RWPE1 (cell line): ENCODE data around the gene PROS1.
"Not testable (repeated sequence)": the region's sequence is repeated elsewhere in the genome, so short reads cannot be mapped to it uniquely, and the experiment has no call there.

Source experiments
- CTCF ChIA-PET: fragments of 350-600 bp; sonication (Branson Sonifier 250); formaldehyde crosslinking; extraction: SDS; loops from one replicate; lab custom pipeline; 2021; lab: Yijun Ruan, JAX
- POLR2A ChIA-PET: fragments of 400-600 bp; formaldehyde crosslinking; extraction: SDS; loops from one replicate; lab custom pipeline; 2020; ENCODE audit warnings: antibody characterized with exemption; ENCODE audit not compliant: low non-redundant PET; lab: Yijun Ruan, JAX
- DNase-seq: peaks from one replicate; pipeline ENCODE4 v3.0.0; 2012; ENCODE audit warnings: low spot score
- H3K27ac ChIP-seq: fragments of 450-650 bp; 2 replicates; pipeline ENCODE4 v1.5.1; 2017
- TF ChIP-seq, protein P1 (sequence below): fragments of 450-650 bp; conservative IDR thresholded peaks from 2 replicates; pipeline ENCODE4 v1.5.1; 2017; ENCODE audit warnings: low read depth, mild to moderate bottlenecking

The PROS1 gene

GRCh38 chr3:93926789-93927188, 46.9 kb downstream of the PROS1 start:
- ChIA-PET POLR2A (no interaction called here), CTCF (no interaction called here)
- H3K27ac ChIP-seq, result no peak overlapping the region
- TF ChIP-seq, protein P1, sequence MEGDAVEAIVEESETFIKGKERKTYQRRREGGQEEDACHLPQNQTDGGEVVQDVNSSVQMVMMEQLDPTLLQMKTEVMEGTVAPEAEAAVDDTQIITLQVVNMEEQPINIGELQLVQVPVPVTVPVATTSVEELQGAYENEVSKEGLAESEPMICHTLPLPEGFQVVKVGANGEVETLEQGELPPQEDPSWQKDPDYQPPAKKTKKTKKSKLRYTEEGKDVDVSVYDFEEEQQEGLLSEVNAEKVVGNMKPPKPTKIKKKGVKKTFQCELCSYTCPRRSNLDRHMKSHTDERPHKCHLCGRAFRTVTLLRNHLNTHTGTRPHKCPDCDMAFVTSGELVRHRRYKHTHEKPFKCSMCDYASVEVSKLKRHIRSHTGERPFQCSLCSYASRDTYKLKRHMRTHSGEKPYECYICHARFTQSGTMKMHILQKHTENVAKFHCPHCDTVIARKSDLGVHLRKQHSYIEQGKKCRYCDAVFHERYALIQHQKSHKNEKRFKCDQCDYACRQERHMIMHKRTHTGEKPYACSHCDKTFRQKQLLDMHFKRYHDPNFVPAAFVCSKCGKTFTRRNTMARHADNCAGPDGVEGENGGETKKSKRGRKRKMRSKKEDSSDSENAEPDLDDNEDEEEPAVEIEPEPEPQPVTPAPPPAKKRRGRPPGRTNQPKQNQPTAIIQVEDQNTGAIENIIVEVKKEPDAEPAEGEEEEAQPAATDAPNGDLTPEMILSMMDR, result no peak
- no peak for DNase-seq

DNA sequence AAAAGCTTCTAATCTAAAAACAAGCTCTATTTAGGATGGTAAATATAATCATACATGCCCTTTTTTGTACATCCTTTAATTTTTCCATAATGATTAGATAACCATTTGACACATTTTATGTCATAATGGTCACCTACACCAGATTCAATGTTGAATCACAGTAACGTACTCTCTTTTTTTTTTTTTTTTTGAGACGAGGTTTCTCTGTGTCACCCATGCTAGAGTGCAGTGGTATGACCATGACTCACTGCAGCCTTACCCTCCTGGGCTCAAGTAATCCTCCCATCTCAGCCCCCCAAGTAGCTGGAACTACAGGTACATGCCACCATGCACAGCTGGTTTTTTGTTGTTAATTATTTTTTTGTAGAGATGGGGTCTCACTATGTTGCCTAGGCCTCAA, 49.2 kb downstream of the PROS1 start:
- no peak for DNase-seq
- TF ChIP-seq, protein P1, result no peak
- ChIA-PET POLR2A (no interaction called here), CTCF (no interaction called here)
- H3K27ac ChIP-seq, result no peak overlapping the region

DNA sequence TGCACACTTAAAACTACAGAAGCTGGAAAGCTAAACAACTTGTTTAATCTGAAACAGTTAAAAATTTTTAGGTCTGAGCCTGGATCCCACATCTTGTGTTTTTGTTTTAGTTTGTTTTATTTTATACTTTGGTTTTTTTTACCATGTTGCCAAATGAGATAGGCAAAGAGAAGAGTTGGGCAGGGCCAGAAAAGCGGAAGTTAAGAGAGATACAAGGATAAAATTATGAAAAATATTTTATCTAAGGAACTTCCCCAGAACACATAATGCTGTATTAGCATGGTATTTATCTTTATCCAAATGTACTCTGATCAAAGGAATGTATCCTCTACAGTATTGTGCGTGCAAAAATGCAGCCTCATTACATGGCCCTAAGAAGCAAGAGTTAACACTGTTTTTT, 50.7 kb downstream of the PROS1 start:
- ChIA-PET CTCF (no interaction called here), POLR2A (interaction anchor here (0.6 kb wide), 1 partner anchor 9 kb away, joined by 3 read pairs; no protein-coding TSS in a partner anchor)
- DNase-seq, result no peak
- TF ChIP-seq, protein P1, result no peak
- H3K27ac ChIP-seq, result no peak overlapping the region

- DNase-seq, H3K27ac ChIP-seq, POLR2A ChIA-PET, CTCF ChIA-PET: not testable (repeated sequence)
These were observed 56.1 kb downstream of the PROS1 start for GRCh38 chr3:93917546-93918029.

DNA sequence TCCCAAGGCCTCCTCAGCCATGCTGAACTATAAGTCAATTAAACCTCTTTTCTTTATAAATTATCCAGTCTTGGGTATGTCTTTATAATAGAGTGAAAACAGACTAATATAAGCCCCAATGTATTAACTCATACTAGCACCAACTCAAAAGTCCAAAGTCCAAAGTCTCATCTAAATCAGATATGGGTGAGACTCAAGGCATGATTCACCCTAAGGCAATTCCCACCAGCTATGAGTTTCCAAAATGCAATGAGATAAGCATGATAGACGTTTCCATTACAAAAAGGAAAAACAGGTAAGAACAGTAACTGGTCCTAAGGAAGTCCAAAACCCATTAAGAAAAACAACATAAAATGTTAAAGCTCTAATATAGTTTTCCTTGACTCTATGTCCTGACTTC, 60.1 kb downstream of the PROS1 start:
- CTCF ChIA-PET, result interaction anchor here (0.6 kb wide), 1 partner anchor 1556 kb away, joined by 4 read pairs; no protein-coding TSS in a partner anchor

DNA sequence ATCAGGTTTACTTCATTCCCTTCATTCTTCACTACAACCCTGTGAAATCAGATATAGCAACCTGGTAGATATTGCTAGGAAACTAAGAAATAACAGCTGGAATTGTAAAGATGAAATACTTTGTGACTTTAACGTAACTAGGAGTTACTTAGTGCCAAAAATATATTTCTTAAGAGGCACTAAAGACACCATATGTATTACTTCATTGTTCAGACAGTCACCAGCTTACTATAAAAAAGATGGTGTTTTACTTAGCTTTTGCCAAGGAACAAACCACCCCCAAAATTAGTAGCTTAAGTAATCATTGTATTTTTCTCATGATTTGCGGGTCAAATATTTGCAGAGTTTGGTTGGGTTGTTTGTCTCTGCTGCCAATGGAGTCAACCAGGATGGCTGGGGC, 62.5 kb downstream of the PROS1 start:
- DNase-seq, result no peak
- no peak overlapping the region for H3K27ac ChIP-seq
- POLR2A ChIA-PET, result no interaction called here
- CTCF ChIA-PET, result no interaction called here
- TF ChIP-seq, protein P1, result no peak

More for the DNA sequence above, 60.1 kb downstream of the PROS1 start:
- POLR2A ChIA-PET, DNase-seq, H3K27ac ChIP-seq: not testable (repeated sequence)

DNA sequence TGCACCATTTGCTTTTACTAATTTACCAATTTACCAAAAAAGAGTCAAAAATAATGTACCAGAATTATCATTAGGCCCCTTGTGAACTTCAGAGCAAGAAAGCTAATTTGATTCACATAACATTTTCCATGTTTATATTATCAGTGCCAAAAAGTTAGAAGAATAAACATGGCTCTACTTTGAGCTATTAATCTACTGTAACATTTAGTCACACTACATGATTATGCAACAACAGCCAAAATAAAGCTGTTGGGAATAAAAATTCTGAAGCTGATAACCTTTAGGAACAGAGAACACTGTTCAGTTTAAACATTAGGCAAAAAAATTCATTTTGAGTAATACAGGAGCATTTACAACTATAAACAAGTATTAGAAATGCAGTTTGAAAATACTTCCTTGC, 63.6 kb downstream of the PROS1 start:
- TF ChIP-seq, protein P1, result no peak
- POLR2A ChIA-PET, result no interaction called here
- CTCF ChIA-PET, result no interaction called here

DNA sequence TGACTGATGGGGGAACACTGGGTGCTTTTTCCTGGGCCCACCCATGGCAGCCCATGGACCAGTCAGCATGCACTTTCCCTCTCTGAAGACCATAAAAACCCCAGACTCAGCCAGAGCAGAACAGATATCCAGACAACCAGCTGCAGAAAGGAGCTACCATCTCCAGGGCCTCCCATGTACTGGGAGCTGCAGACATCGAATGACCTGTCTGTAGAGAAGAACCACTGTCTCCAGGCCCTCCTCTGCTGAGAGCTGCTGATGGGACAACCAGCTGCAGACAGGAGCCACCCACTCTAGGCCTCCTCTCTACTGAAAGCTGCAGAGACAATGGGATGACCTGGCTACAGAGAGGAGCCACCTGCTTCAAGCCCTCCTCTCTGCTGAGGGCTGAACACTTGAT, 66.6 kb downstream of the PROS1 start:
- POLR2A ChIA-PET, result no interaction called here
- CTCF ChIA-PET, result no interaction called here
- no peak for DNase-seq
- TF ChIP-seq, protein P1, result no peak
- H3K27ac ChIP-seq, result no peak overlapping the region

More for the DNA sequence above, 63.6 kb downstream of the PROS1 start:
- DNase-seq, result no peak
- no peak overlapping the region for H3K27ac ChIP-seq
